Measurements from ENCODE around the gene FAM124A.

FAM124A gene

GRCh38 chr13:51311957-51312520, 89.8 kb downstream of the FAM124A start:
- DNase-seq: no peak

- DNase-seq: no peak
Observed at GRCh38 chr13:51313619-51314018, 91.4 kb downstream of the FAM124A start.

- no peak for DNase-seq
Observed at GRCh38 chr13:51317262-51317661, 95.1 kb downstream of the FAM124A start.

- no peak for DNase-seq
Observed at GRCh38 chr13:51318015-51318414, 95.8 kb downstream of the FAM124A start.

- DNase-seq: no peak
Observed at GRCh38 chr13:51318876-51319275, 96.7 kb downstream of the FAM124A start.

- no peak for DNase-seq
Observed at GRCh38 chr13:51321836-51322235, 99.6 kb downstream of the FAM124A start.

DNA sequence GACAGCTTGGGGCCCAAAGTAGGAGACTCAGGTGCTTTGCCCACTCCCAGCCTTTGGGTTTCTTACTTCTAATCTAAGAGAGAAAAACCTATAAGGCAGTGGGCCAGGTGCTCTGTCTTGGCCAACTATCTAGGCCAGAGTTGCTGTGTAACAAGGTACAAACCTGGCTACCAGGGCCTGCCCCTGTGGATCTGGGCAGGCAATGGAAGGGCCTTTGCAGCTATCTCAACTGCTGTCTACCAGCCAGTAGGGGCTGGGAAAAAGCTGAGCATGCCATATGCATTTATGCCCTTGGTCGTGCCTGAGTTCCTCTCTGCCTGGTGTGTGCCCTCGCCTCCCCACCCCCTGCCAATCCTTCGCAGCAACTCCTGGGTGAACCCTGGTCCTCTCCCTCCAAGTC, 100.6 kb downstream of the FAM124A start:
- DNase-seq: no peak

- DNase-seq: no peak
Observed at GRCh38 chr13:51323824-51324511, 101.8 kb downstream of the FAM124A start.

GRCh38 chr13:51324714-51325420, 102.7 kb downstream of the FAM124A start:
- DNase-seq: no peak

DNA sequence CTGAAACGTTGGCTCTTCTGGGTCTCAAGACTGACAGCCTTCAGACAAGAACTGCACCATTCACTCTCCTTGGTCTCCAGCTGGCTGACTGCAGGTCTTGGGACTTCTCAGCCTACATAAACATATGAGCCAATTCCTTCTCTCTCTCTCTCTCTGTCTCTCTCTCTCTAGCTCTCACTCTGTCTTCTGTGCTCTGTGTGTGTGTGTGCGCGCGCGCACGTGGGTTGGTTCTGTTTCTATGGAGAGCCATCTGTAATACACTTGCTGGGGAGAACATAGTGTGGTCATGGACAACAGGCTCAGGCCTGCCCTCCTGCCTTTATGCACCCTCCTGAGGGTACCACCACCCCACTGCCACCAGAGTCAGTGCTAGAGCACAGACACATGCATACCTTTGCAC, 103.6 kb downstream of the FAM124A start:
- no peak for DNase-seq

DNA sequence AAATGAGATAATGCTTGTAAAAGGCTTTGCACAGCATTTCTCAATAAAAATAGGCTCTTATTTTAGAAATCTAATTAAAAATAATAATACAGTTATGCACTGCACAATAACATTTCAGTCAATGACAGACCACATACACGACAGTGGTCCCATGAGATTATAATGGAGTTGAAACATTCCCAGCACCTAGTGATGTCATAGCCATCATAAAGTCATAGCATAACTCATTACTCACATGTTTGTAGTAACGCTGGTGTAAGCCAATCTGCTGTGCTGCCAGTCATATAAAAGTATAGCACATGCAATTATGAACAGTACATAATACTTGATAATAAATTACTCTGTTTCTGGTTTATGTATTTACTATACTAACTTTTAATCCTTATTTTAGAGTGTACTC, 104.6 kb downstream of the FAM124A start:
- DNase-seq: no peak

DNA sequence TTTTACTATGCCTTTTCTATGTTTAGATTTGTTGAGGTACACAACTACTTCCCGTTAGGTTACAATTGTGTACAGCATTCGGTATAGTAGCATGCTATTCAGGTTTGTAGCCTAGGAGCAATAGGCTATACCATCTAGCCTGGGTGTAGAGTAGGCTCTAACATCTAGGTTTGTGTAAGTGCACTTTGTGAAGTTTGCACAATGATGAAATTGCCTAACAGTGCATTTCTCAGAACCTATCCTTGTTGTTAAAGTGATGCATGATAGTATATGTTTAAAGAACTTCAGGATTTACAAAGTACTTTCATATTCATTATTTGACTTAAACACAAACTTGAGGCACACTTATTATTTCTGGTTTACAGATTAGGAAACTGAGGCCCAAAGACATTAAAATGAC, 105.8 kb downstream of the FAM124A start:
- no peak for DNase-seq

GRCh38 chr13:51328488-51328887, 106.3 kb downstream of the FAM124A start:
- no peak for DNase-seq

GRCh38 chr13:51329606-51330005, 107.4 kb downstream of the FAM124A start:
- no peak for DNase-seq

DNA sequence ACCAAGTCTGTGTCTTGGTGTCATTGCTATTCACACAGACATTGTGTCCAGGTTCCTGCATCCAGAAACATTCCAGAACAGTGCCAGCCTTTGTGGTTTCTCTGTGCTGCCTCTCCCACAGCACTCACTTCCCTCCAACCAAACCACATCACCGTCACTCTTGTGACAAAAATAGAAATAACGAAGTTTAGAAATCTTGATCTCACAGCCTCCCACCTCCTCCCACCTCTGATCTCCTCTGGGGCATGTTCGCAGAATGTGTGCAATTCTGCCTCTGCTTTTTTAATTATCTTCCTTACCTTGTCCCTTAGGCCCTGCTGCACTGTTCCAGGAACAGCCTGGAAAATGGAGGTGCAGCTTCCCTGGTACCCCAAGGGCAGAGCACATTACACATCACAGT, 108.6 kb downstream of the FAM124A start:
- no peak for DNase-seq

GRCh38 chr13:51331354-51331861, 109.2 kb downstream of the FAM124A start:
- DNase-seq: no peak

GRCh38 chr13:51332566-51333361, 110.6 kb downstream of the FAM124A start:
- no peak for DNase-seq

- DNase-seq: no peak
Observed at GRCh38 chr13:51333421-51333820, 111.2 kb downstream of the FAM124A start.

DNA sequence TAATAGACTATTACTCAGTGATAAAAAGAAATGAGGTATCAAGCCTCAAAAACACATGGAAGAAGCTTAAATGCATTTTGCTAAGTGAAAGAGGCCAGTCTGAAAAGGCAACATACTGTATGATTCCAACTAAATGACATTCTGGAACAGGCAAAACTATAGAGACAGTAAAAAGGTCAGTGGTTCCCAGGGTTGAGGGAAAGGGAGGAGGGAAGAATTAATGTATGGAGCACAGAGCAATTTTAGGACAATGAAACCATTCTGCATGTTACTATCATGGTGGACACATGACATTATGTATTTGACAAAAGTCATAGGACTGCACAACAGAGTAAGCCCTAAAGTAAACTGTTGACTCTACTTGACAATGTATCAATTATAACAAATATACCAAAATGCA, 111.6 kb downstream of the FAM124A start:
- DNase-seq: no peak
